GM12892 (cell line): ENCODE data around the gene NAA35.

ENCODE experiments used
- POLR2A ChIP-seq: IDR thresholded peaks from 2 replicates; pipeline ENCODE4 v1.6.1; 2011; ENCODE audit warnings: low read depth, low read length, control low read depth
- POLR2AphosphoS5 ChIP-seq: IDR thresholded peaks from 2 replicates; pipeline ENCODE4 v1.6.1; 2011; ENCODE audit warnings: low read depth, low read length, control low read depth
- TAF1 ChIP-seq: IDR thresholded peaks from 2 replicates; pipeline ENCODE4 v1.6.1; 2011; ENCODE audit warnings: low read depth, mild to moderate bottlenecking, control low read depth, low read length, borderline replicate concordance

- TF ChIP-seq TAF1 (no peak), POLR2A (no peak), POLR2AphosphoS5 (no peak)
Observed at GRCh38 chr9:85978496-85978895, 37.5 kb downstream of the NAA35 start.
